A673 (cell line): Measurements from ENCODE around the gene IGLL5.

Experiments
- EZH2 ChIP-seq: fragments of 200-600 bp; sonication (generic); IDR thresholded peaks from 2 replicates; pipeline ENCODE4 v1.6.1; 2017; ENCODE audit warnings: borderline replicate concordance, low read depth, mild to moderate bottlenecking, mixed read lengths, antibody characterized with exemption, low read length; ENCODE audit not compliant: poor library complexity, severe bottlenecking
- TF ChIP-seq, protein P1 (sequence below): fragments of 300-800, 200-600 bp; sonication (generic); conservative IDR thresholded peaks from 2 replicates; pipeline ENCODE4 v1.5.1; 2017; ENCODE audit warnings: low read depth, mild to moderate bottlenecking, antibody characterized with exemption, low read length, moderate library complexity, mixed read lengths

DNA sequence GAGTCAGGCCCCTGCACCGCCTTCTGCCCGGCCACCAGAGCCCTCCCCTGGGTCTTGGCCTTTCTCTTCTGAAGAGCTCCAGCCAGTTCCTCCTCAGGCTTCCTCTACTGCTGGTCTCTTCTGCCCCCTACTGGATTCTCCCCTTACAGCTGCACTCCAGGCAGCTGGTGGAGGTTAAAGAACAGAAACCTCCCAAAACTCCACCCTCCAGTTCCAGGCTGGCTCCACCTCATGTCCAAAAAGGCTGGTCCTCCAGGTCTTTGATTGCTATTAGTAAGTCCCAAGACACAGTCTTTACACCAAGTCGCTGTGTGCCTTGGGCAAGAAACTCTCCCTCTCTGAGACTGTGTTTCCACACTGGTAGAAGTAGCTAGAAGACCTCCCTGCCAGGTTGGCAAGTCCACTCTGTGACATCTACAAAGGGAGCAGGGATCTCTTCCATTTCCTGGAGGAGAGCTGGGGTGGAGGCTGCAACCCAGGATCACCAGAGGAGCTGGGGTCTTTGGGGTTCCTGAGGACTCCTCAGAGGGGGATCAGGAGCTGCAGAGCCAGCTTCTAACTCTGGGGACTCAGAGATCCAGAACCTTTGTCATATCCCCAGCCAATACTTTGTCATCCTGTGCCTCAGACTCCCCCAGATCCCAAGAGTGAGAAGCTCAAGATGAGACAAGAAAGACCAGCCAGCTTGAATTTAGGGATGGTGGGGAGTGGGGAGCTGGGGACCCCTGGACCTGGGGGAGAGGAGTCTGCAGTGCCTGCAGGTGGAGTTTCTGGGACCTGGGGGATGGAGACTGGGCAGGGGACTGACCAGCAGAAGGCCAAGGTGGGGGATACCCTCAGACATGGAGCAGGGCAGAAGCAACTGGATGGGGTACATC is 3.4 kb upstream of the IGLL5 start:
- TF ChIP-seq, protein P1, sequence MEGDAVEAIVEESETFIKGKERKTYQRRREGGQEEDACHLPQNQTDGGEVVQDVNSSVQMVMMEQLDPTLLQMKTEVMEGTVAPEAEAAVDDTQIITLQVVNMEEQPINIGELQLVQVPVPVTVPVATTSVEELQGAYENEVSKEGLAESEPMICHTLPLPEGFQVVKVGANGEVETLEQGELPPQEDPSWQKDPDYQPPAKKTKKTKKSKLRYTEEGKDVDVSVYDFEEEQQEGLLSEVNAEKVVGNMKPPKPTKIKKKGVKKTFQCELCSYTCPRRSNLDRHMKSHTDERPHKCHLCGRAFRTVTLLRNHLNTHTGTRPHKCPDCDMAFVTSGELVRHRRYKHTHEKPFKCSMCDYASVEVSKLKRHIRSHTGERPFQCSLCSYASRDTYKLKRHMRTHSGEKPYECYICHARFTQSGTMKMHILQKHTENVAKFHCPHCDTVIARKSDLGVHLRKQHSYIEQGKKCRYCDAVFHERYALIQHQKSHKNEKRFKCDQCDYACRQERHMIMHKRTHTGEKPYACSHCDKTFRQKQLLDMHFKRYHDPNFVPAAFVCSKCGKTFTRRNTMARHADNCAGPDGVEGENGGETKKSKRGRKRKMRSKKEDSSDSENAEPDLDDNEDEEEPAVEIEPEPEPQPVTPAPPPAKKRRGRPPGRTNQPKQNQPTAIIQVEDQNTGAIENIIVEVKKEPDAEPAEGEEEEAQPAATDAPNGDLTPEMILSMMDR, result peak; percentile 74
- TF ChIP-seq EZH2, result no peak
